Measurements from ENCODE around the gene FAM241B. TPM values are rescaled to one million over a fixed set of nuclear protein-coding genes. Genes with fewer than 3 reads are reported as not detected.

Gene FAM241B
- total RNA-seq, 2 donors from 2014 or later = 8.1 TPM

DNA sequence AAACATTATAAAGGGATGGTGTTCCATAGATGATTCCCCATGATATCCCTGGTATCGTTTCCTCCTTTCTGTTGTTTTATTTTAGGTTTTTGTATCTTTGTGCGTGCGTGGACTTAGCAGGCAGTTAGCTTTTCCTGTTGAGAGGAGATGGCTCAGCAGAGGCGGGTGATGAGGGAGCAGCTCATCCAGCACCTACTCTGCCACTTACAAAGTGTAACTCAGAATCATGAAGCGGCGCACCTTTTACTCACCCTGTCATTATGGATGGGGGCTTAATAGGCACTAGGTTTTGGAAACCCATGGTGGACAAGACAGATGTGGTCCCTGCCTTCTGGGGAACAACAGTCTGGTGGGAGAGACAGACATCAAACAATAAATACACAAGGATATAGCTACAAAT lies 17.1 kb downstream of the FAM241B start:
- Mint-ChIP-seq H3K27me3 (peaks cover 12% of the 10 kb centered on the region), H3K4me3 (no peak overlapping the region), H3K36me3 (ENCODE audit: low read depth) (peaks cover 2% of the 10 kb centered on the region), H3K4me1 (peaks cover 16% of the 10 kb centered on the region), H3K27ac (no peak overlapping the region)
- DNase-seq = no peak
- no peak for ATAC-seq
- H3K9me3 ChIP-seq (ENCODE audit: control insufficient read depth, low read length, poor library complexity, severe bottlenecking) = no peaks in the 10 kb centered on the region

DNA sequence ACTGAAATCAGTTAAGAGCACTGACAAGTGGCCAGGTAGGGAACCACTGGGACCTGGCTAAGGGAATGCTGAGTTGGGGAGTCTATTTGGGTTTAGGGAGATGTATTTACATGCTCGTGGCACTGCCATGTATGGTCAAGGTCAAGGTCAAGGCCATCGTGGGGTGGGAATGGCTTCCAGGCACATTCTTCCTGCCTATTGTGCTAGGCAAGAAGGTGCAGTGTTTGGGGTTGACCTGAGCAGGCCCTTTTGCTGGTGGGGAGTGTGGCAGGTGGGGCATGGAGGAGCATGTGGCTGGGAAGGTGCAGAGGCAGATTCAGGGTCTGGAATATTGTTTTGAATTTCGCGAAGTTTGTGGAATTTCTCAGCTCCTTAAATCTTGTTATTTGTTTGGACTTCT lies 17.8 kb downstream of the FAM241B start:
- H3K9me3 ChIP-seq (ENCODE audit: control insufficient read depth, low read length, poor library complexity, severe bottlenecking) = no peaks in the 10 kb centered on the region
- Mint-ChIP-seq H3K4me3 (no peak overlapping the region), H3K27ac (no peak overlapping the region), H3K36me3 (ENCODE audit: low read depth) (peaks cover 2% of the 10 kb centered on the region), H3K27me3 (peaks cover 12% of the 10 kb centered on the region), H3K4me1 (peaks cover 16% of the 10 kb centered on the region)
- DNase-seq (no peak), ATAC-seq (no peak)

DNA sequence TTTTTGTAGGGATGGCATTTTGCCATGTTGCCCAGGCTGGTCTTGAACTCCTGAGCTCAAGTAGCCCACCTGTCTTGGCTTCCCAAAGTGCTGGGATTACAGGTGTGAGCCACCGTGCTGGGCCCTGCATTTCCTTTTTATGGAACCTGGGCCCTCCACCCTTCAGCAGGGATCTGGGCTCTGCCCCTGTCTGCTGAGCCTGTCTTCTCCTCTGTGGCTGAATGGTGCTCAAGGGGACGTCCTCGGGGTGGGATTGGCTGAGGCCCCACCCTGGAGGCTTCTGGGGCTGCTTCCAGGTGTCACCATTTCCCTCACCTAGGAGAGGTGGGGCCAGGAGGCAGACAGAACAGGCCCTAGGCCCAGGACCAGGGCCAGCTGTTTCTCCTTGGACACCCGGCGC lies 18.4 kb downstream of the FAM241B start:
- peaks cover 2% of the 10 kb centered on the region for H3K36me3 Mint-ChIP-seq (ENCODE audit: low read depth)
- ATAC-seq = no peak
- DNase-seq = no peak
- no peak overlapping the region for H3K27ac Mint-ChIP-seq
- peaks cover 7% of the 10 kb centered on the region for H3K27me3 Mint-ChIP-seq
- peaks cover 16% of the 10 kb centered on the region for H3K4me1 Mint-ChIP-seq
- H3K9me3 ChIP-seq (ENCODE audit: control insufficient read depth, low read length, poor library complexity, severe bottlenecking) = no peaks in the 10 kb centered on the region
- no peak overlapping the region for H3K4me3 Mint-ChIP-seq

DNA sequence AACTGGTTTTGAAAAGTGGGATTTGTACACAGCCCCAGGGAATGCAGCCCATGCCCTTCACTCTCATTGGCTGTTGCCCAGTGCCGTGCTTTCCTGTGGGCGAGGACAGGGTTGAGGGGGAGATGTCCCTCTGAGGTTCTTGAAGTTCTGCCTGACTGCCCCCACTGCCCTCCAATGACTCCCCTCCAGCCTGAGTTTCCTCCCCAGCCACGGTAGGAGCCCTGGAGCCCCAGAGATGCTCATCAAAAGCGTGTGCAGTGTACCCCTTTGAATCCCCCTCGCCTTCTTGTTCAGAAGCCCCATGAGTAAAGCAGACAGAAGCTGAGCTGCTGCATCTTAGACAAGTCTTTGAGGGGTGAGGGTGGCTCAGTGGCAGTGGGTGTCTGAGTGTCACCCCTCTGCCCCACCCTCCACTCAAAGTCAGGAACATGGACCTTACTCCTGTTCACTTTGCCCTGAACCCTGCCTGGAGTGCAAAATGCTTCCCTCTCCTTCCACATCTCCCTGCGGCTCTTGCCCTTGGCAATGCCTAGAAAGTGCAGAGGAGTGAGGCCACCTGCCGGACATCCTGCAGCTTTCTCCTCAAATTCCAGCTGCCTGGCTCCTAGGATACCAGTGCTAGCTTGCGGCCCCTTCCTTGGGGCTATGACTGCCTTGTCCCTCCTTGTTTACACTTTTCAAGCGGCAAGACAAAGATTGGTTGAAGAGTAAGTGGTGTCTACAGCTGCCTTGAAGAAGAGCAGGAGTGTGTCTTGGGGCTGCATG lies 19.9 kb downstream of the FAM241B start:
- no peak overlapping the region for H3K4me3 Mint-ChIP-seq
- peaks cover 2% of the 10 kb centered on the region for H3K36me3 Mint-ChIP-seq (ENCODE audit: low read depth)
- no peaks in the 10 kb centered on the region for H3K9me3 ChIP-seq (ENCODE audit: control insufficient read depth, low read length, poor library complexity, severe bottlenecking)

DNA sequence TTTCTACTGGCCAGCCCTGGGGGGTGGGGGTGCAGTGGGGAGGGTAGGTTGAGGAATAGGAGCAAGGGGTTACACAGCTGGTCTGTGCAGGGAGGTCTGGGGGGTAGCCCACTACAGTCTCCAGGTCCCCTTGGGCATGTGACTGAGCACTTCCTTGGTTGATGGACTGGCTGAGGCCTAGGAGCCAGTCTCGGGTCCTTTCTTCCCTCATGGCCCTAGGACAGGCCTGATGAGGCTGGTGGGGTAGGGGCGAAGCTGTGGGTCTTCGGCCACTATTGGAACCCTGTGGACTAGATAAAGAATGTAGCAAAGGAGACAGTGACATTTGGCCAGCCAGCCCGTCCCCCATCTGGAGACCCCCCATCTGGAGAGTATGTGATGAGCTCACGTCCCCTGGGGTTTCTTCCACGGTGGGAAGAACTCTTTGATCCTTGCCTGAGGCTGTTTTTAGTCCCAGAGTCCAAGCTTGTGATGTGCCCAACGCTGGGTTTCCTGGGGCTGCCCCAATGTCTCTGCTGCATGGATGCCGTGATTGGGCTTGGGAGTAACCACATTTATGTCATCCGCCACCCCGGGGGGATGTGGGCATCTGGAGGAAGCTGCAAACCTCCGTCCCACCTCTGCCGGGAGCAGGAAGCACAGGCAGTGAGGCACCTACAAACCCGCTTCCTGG lies 20.7 kb downstream of the FAM241B start:
- peak overlapping the region; percentile 66 for H3K27ac Mint-ChIP-seq
- no peaks in the 10 kb centered on the region for H3K9me3 ChIP-seq (ENCODE audit: control insufficient read depth, low read length, poor library complexity, severe bottlenecking)
- no peak for DNase-seq
- H3K4me3 Mint-ChIP-seq = peak overlapping the region; percentile 67
- peaks cover 19% of the 10 kb centered on the region for H3K4me1 Mint-ChIP-seq
- peaks cover 8% of the 10 kb centered on the region for H3K27me3 Mint-ChIP-seq
- no peaks in the 10 kb centered on the region for H3K36me3 Mint-ChIP-seq (ENCODE audit: low read depth)
- peak; percentile 39 for ATAC-seq

More for the DNA sequence above, 19.9 kb downstream of the FAM241B start:
- ATAC-seq = no peak
- peaks cover 6% of the 10 kb centered on the region for H3K27me3 Mint-ChIP-seq
- peaks cover 21% of the 10 kb centered on the region for H3K4me1 Mint-ChIP-seq
- DNase-seq = no peak
- peak overlapping the region; percentile 16 for H3K27ac Mint-ChIP-seq

- Mint-ChIP-seq H3K4me3 (peak overlapping the region; percentile 5), H3K36me3 (ENCODE audit: low read depth) (no peaks in the 10 kb centered on the region), H3K27ac (peak overlapping the region; percentile 66), H3K4me1 (peaks cover 19% of the 10 kb centered on the region), H3K27me3 (peaks cover 9% of the 10 kb centered on the region)
- H3K9me3 ChIP-seq (ENCODE audit: control insufficient read depth, low read length, poor library complexity, severe bottlenecking) = no peaks in the 10 kb centered on the region
- ATAC-seq (no peak), DNase-seq (no peak)
These were observed 21.3 kb downstream of the FAM241B start for GRCh38 chr10:69651362-69651761.

- no peaks in the 10 kb centered on the region for H3K9me3 ChIP-seq (ENCODE audit: control insufficient read depth, low read length, poor library complexity, severe bottlenecking)
- peaks cover 19% of the 10 kb centered on the region for H3K4me1 Mint-ChIP-seq
- DNase-seq = no peak
- peaks cover 9% of the 10 kb centered on the region for H3K27me3 Mint-ChIP-seq
- no peak overlapping the region for H3K27ac Mint-ChIP-seq
- no peak for ATAC-seq
- H3K36me3 Mint-ChIP-seq (ENCODE audit: low read depth) = no peaks in the 10 kb centered on the region
- no peak overlapping the region for H3K4me3 Mint-ChIP-seq
These were observed 22.2 kb downstream of the FAM241B start for GRCh38 chr10:69652111-69652856.

DNA sequence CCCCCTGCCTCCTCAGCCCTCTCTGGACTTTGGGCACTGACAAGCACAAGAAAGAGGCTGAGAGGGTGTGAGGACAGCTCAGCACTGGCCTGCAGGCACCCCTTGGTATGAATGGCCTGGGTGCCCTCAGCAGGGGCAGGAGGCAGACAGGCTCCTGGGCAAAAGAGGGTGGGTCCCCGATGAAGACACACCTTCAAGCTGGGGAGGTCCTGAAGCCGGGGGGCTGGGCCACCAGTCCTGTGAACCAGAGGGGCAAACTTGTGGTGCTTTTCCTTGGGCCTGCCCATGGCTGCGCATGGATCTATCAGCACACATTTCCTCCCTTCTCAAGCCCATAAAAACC lies 22.8 kb downstream of the FAM241B start:
- H3K27ac Mint-ChIP-seq = no peak overlapping the region
- H3K27me3 Mint-ChIP-seq = peaks cover 15% of the 10 kb centered on the region
- DNase-seq (no peak), ATAC-seq (no peak)
- no peaks in the 10 kb centered on the region for H3K36me3 Mint-ChIP-seq (ENCODE audit: low read depth)
- no peaks in the 10 kb centered on the region for H3K9me3 ChIP-seq (ENCODE audit: control insufficient read depth, low read length, poor library complexity, severe bottlenecking)
- no peak overlapping the region for H3K4me3 Mint-ChIP-seq
- H3K4me1 Mint-ChIP-seq = peaks cover 23% of the 10 kb centered on the region

DNA sequence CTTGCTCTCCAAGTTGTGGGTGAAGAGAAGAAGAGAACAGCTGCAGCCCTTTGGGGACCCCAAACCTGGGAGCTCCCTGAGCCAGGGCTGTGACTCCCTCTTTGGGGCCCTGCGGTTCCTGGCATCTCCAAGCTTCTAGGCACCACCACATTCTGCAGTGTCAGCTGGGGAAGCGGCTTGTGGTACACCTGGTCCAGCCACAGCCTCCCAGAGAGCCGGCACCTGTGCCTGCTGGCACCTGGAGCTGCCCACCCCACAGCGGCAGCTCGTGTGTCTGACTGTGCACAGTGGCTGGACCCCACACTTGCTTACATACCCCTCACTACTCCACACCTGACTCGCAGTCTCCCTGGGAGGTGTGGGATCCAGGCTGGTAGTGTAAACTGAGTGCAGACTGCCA lies 23.5 kb downstream of the FAM241B start:
- Mint-ChIP-seq H3K36me3 (ENCODE audit: low read depth) (no peaks in the 10 kb centered on the region), H3K4me1 (peaks cover 23% of the 10 kb centered on the region), H3K27ac (no peak overlapping the region), H3K27me3 (peaks cover 20% of the 10 kb centered on the region), H3K4me3 (no peak overlapping the region)
- H3K9me3 ChIP-seq (ENCODE audit: control insufficient read depth, low read length, poor library complexity, severe bottlenecking) = no peaks in the 10 kb centered on the region
- DNase-seq (no peak), ATAC-seq (no peak)

GRCh38 chr10:69655124-69655867 lies 25.2 kb downstream of the FAM241B start:
- no peak for ATAC-seq

GRCh38 chr10:69655868-69656555 lies 26.0 kb downstream of the FAM241B start:
- no peak for ATAC-seq
- H3K4me3 Mint-ChIP-seq = no peak overlapping the region
- H3K36me3 Mint-ChIP-seq (ENCODE audit: low read depth) = peaks cover 2% of the 10 kb centered on the region

More at GRCh38 chr10:69655124-69655867, 25.2 kb downstream of the FAM241B start:
- no peak for DNase-seq
- no peak overlapping the region for H3K4me3 Mint-ChIP-seq
- H3K27ac Mint-ChIP-seq = no peak overlapping the region
- H3K9me3 ChIP-seq (ENCODE audit: control insufficient read depth, low read length, poor library complexity, severe bottlenecking) = no peaks in the 10 kb centered on the region
- H3K36me3 Mint-ChIP-seq (ENCODE audit: low read depth) = no peaks in the 10 kb centered on the region
- peaks cover 20% of the 10 kb centered on the region for H3K27me3 Mint-ChIP-seq
- H3K4me1 Mint-ChIP-seq = peaks cover 23% of the 10 kb centered on the region

GRCh38 chr10:69656742-69657269 lies 26.8 kb downstream of the FAM241B start:
- no peak overlapping the region for H3K4me3 Mint-ChIP-seq
- H3K27me3 Mint-ChIP-seq = peaks cover 27% of the 10 kb centered on the region
- peaks cover 14% of the 10 kb centered on the region for H3K4me1 Mint-ChIP-seq
- ATAC-seq (no peak), DNase-seq (no peak)
- H3K9me3 ChIP-seq (ENCODE audit: control insufficient read depth, low read length, poor library complexity, severe bottlenecking) = no peaks in the 10 kb centered on the region
- H3K27ac Mint-ChIP-seq = no peak overlapping the region
- peaks cover 2% of the 10 kb centered on the region for H3K36me3 Mint-ChIP-seq (ENCODE audit: low read depth)

More at GRCh38 chr10:69655868-69656555, 26.0 kb downstream of the FAM241B start:
- DNase-seq = no peak
- H3K27ac Mint-ChIP-seq = no peak overlapping the region
- H3K4me1 Mint-ChIP-seq = peaks cover 20% of the 10 kb centered on the region
- peaks cover 26% of the 10 kb centered on the region for H3K27me3 Mint-ChIP-seq
- H3K9me3 ChIP-seq (ENCODE audit: control insufficient read depth, low read length, poor library complexity, severe bottlenecking) = no peaks in the 10 kb centered on the region
